ENCODE data around the gene BACE2.
"Not testable (repeated sequence)": the region's sequence is repeated elsewhere in the genome, so short reads cannot be mapped to it uniquely, and the experiment has no call there.

Gene BACE2

GRCh38 chr21:41188486-41189149 is 20.7 kb downstream of the BACE2 start:
- no peak overlapping the region for H3K4me3 ChIP-seq (ENCODE audit: low read length)
- DNase-seq (ENCODE audit: low read depth) = no peak
- TF ChIP-seq, protein P1, sequence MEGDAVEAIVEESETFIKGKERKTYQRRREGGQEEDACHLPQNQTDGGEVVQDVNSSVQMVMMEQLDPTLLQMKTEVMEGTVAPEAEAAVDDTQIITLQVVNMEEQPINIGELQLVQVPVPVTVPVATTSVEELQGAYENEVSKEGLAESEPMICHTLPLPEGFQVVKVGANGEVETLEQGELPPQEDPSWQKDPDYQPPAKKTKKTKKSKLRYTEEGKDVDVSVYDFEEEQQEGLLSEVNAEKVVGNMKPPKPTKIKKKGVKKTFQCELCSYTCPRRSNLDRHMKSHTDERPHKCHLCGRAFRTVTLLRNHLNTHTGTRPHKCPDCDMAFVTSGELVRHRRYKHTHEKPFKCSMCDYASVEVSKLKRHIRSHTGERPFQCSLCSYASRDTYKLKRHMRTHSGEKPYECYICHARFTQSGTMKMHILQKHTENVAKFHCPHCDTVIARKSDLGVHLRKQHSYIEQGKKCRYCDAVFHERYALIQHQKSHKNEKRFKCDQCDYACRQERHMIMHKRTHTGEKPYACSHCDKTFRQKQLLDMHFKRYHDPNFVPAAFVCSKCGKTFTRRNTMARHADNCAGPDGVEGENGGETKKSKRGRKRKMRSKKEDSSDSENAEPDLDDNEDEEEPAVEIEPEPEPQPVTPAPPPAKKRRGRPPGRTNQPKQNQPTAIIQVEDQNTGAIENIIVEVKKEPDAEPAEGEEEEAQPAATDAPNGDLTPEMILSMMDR (IDR thresholded peaks at IDR 0.05; ENCODE audit: insufficient read depth, low read depth, low read length, missing control alignments) = no peak

- DNase-seq (ENCODE audit: low read depth) = no peak
- H3K4me3 ChIP-seq (ENCODE audit: low read length) = no peak overlapping the region
- TF ChIP-seq, protein P1 (IDR thresholded peaks at IDR 0.05; ENCODE audit: insufficient read depth, low read depth, low read length, missing control alignments) = no peak
Measured at GRCh38 chr21:41189150-41189745, 21.3 kb downstream of the BACE2 start.

GRCh38 chr21:41192552-41192951 is 24.6 kb downstream of the BACE2 start:
- not testable (repeated sequence) for H3K4me3 ChIP-seq (ENCODE audit: low read length); DNase-seq (ENCODE audit: low read depth)

- TF ChIP-seq, protein P1 (IDR thresholded peaks at IDR 0.05; ENCODE audit: insufficient read depth, low read depth, low read length, missing control alignments) = no peak
- no peak for DNase-seq (ENCODE audit: low read depth)
- no peak overlapping the region for H3K4me3 ChIP-seq (ENCODE audit: low read length)
Measured at GRCh38 chr21:41195311-41195710, 27.4 kb downstream of the BACE2 start.

DNA sequence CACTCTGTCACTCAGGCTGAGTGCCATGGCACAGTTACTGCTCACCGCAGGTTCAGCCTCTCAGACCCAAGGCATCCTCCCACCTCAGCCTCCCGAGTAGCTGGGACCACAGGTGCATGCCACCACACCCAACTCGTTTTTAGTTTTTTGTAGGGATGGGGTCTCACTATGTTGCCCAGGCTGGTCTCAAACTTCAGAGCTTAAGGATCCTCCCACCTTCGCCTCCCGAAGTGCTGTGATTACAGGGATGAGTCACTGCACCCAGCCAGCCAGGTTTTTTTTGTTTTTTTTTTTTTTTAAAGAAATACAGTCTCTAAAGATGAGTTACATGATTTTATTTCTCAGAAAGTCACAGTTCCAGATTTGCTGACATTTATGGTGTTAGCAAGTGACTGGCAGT is 29.0 kb downstream of the BACE2 start:
- peak; percentile 54 for DNase-seq (ENCODE audit: low read depth)

DNA sequence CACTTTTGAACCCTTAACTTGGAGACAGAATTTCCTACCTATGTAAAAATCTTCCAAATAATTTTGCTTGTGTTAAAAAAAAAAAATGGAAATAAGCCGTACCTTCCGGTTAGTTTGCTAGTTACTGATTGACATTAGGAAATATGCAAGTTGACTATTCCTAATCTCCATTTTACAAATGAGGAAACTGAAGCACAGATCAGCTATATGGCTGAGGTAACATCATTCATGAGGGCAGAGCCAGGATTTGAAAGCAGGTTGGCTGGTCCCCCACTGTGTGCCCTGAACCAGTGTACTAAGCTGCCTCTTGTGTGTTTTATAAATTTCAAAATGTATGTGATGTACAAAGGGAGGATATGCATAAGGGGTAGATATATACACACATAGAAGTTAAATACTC is 29.6 kb downstream of the BACE2 start:
- H3K4me3 ChIP-seq (ENCODE audit: low read length) = no peak overlapping the region
- DNase-seq (ENCODE audit: low read depth) = no peak
- TF ChIP-seq, protein P1 (IDR thresholded peaks at IDR 0.05; ENCODE audit: insufficient read depth, low read depth, low read length, missing control alignments) = no peak

More for the DNA sequence above, 29.0 kb downstream of the BACE2 start:
- TF ChIP-seq, protein P1 (IDR thresholded peaks at IDR 0.05; ENCODE audit: insufficient read depth, low read depth, low read length, missing control alignments) = no peak
- no peak overlapping the region for H3K4me3 ChIP-seq (ENCODE audit: low read length)

DNA sequence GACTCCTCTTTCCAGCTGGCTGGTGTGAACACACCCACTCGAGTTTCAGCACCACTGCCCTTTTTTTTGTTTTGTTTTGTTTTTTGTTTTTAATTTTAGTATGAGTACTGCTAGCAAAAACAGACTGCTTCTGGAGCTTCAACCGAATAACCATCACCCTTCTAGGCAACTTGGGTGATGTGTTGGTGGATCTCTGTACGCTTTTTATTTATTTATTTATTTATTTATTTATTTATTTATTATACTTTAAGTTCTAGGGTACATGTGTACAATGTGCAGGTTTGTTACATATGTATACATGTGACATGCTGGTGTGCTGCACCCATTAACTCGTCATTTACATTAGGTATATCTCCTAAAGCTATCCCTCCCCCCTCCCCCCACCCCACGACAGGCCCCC is 30.7 kb downstream of the BACE2 start:
- not testable (repeated sequence) for DNase-seq (ENCODE audit: low read depth); H3K4me3 ChIP-seq (ENCODE audit: low read length)

GRCh38 chr21:41199123-41199522 is 31.2 kb downstream of the BACE2 start:
- H3K4me3 ChIP-seq (ENCODE audit: low read length) = no peak overlapping the region
- TF ChIP-seq, protein P1 (IDR thresholded peaks at IDR 0.05; ENCODE audit: insufficient read depth, low read depth, low read length, missing control alignments) = no peak
- no peak for DNase-seq (ENCODE audit: low read depth)
